Smooth muscle cell (in vitro differentiated cells): ENCODE data around the gene OLIG3. TPM values are rescaled to one million over a fixed set of nuclear protein-coding genes. Genes with fewer than 3 reads are reported as not detected.

ENCODE experiments used
- DNase-seq: peaks from one replicate; lab custom pipeline; 2025; ENCODE audit not compliant: unreplicated experiment; lab: John Stamatoyannopoulos, UW
- H2AFZ ChIP-seq: fragments of 200-600 bp; sonication (generic); 2 replicates; pipeline ENCODE4 v1.6.0; 2016; ENCODE audit warnings: antibody characterized with exemption, low read depth, mild to moderate bottlenecking
- H3F3A ChIP-seq: fragments of 200-600 bp; sonication (generic); 2 replicates; pipeline ENCODE4 v1.6.0; 2017; ENCODE audit warnings: antibody characterized with exemption, low read depth
- H3K27ac ChIP-seq: fragments of 200-600 bp; sonication (generic); 2 replicates; pipeline ENCODE4 v1.5.1; 2016; ENCODE audit warnings: low read depth, mild to moderate bottlenecking
- H3K27me3 ChIP-seq: fragments of 200-600 bp; sonication (generic); 2 replicates; pipeline ENCODE4 v1.6.1; 2016; ENCODE audit warnings: low read depth, mild to moderate bottlenecking
- H3K36me3 ChIP-seq: fragments of 200-600 bp; sonication (generic); 2 replicates; pipeline ENCODE4 v1.5.1; 2016; ENCODE audit warnings: low read depth
- H3K4me1 ChIP-seq: fragments of 200-600 bp; sonication (generic); 2 replicates; pipeline ENCODE4 v1.5.1; 2016; ENCODE audit warnings: low read depth
- H3K4me2 ChIP-seq: fragments of 200-600 bp; sonication (generic); 2 replicates; pipeline ENCODE4 v1.6.0; 2016; ENCODE audit warnings: mild to moderate bottlenecking
- H3K4me3 ChIP-seq: fragments of 200-600 bp; sonication (generic); 2 replicates; pipeline ENCODE4 v1.5.1; 2016; ENCODE audit warnings: mild to moderate bottlenecking
- H3K79me2 ChIP-seq: fragments of 200-600 bp; sonication (generic); 2 replicates; pipeline ENCODE4 v1.6.0; 2016; ENCODE audit warnings: low read depth, mild to moderate bottlenecking
- H3K9ac ChIP-seq: fragments of 200-600 bp; sonication (generic); 2 replicates; pipeline ENCODE4 v1.6.0; 2016; ENCODE audit warnings: low read depth
- H3K9me3 ChIP-seq: fragments of 200-600 bp; sonication (generic); replicated peaks from 2 replicates; pipeline ENCODE4 v1.5.1; 2016; ENCODE audit warnings: low read depth
- H4K20me1 ChIP-seq: fragments of 200-600 bp; sonication (generic); 2 replicates; pipeline ENCODE4 v1.6.0; 2016; ENCODE audit warnings: low read depth
- CTCF ChIP-seq: fragments of 200-600 bp; sonication (generic); IDR thresholded peaks from 2 replicates; pipeline ENCODE4 v1.5.1; 2017; ENCODE audit warnings: borderline replicate concordance, mild to moderate bottlenecking, antibody characterized with exemption; ENCODE audit not compliant: insufficient read depth, poor library complexity, severe bottlenecking
- WGBS: methylation state at CpG from one replicate; pipeline ENCODE4 v1.1.7; 2016; ENCODE audit warnings: low lambda C conversion rate; 5-methylcytosine and 5-hydroxymethylcytosine counted together
- polyA plus RNA-seq: library from polyadenylated mRNA; unstranded; fragments of >200 nt; fragmentation: Nextera tagmentation; extraction: Ambion mirVana; gene quantifications from 2 replicates; pipeline ENCODE4 v1.2.1, GENCODE V29; 2016
- total RNA-seq: library from RNA; depleted of rRNA; stranded (reverse); fragments of >200 nt; gene quantifications from 2 replicates; pipeline ENCODE4 v1.2.3, GENCODE V29; 2014

OLIG3 gene
- total RNA-seq (not detected in 2 replicates), polyA plus RNA-seq (not detected in 2 replicates)

GRCh38 chr6:137494281-137494987, at the start of gene OLIG3:
Gene OLIG3, minus strand, starts transcription at chr6:137494394. Its CDS starts 224 bp downstream, at chr6:137494170.
- H3K4me2 ChIP-seq: peak within 1 kb of the TSS; percentile 51
- H3F3A ChIP-seq: no peaks in the 10 kb centered on the region

GRCh38 chr6:137543114-137543513, 48.9 kb upstream of the OLIG3 start:
- Histone ChIP-seq H3K4me1 (peaks cover 9% of the 10 kb centered on the region), H2AFZ (no peak overlapping the region), H3K27ac (no peak overlapping the region), H4K20me1 (no peaks in the 10 kb centered on the region), H3K4me2 (no peak overlapping the region), H3K79me2 (no peaks in the 10 kb centered on the region), H3K9me3 (no peaks in the 10 kb centered on the region), H3K4me3 (no peak overlapping the region), H3K27me3 (no peaks in the 10 kb centered on the region), H3K9ac (no peak overlapping the region), H3K36me3 (no peaks in the 10 kb centered on the region), H3F3A (no peaks in the 10 kb centered on the region)
- WGBS: 13% methylated on average over 2 of the region's 2 CpGs
- no peak for TF ChIP-seq CTCF
- no peak for DNase-seq

More at GRCh38 chr6:137494281-137494987, at the start of gene OLIG3:
- WGBS: 2% methylated on average over 23 of the region's 23 CpGs
- Histone ChIP-seq H3K27me3 (peaks cover 100% of the 10 kb centered on the region), H3K27ac (no peak within 1 kb of the TSS), H3K79me2 (no peaks in the 10 kb centered on the region), H3K36me3 (no peaks in the 10 kb centered on the region), H4K20me1 (no peaks in the 10 kb centered on the region), H3K9me3 (no peaks in the 10 kb centered on the region), H3K4me1 (peaks cover 35% of the 10 kb centered on the region), H3K4me3 (no peak within 1 kb of the TSS), H3K9ac (no peak within 1 kb of the TSS), H2AFZ (no peak within 1 kb of the TSS)
- no peak for TF ChIP-seq CTCF
- DNase-seq: no peak

- H2AFZ ChIP-seq: no peak overlapping the region
These were observed 48.5 kb upstream of the OLIG3 start for GRCh38 chr6:137542713-137543112.

More at GRCh38 chr6:137542713-137543112, 48.5 kb upstream of the OLIG3 start:
- TF ChIP-seq CTCF: no peak
- no peaks in the 10 kb centered on the region for H4K20me1 ChIP-seq
- H3K4me1 ChIP-seq: peaks cover 9% of the 10 kb centered on the region
- no peak overlapping the region for H3K4me3 ChIP-seq
- H3F3A ChIP-seq: no peaks in the 10 kb centered on the region
- H3K27ac ChIP-seq: no peak overlapping the region
- DNase-seq: no peak
- H3K9ac ChIP-seq: no peak overlapping the region
- no peaks in the 10 kb centered on the region for H3K27me3 ChIP-seq
- H3K36me3 ChIP-seq: no peaks in the 10 kb centered on the region
- H3K9me3 ChIP-seq: no peaks in the 10 kb centered on the region
- no peaks in the 10 kb centered on the region for H3K79me2 ChIP-seq
- H3K4me2 ChIP-seq: no peak overlapping the region
- WGBS: 48% methylated on average over 1 of the region's 1 CpG
